DOHH2 (cell line): ENCODE measurements around the gene IL11.
"Not testable (repeated sequence)": the region's sequence is repeated elsewhere in the genome, so short reads cannot be mapped to it uniquely, and the experiment has no call there.

Experiments used
- H3F3A ChIP-seq: fragments of 200-600 bp; sonication (generic), shearing (Covaris generic); 2 replicates; pipeline ENCODE4 v1.6.0; 2016; ENCODE audit warnings: antibody characterized with exemption, mild to moderate bottlenecking; ENCODE audit not compliant: control insufficient read depth, insufficient read depth
- H3K27ac ChIP-seq: fragments of 200-600 bp; sonication (generic); 2 replicates; pipeline ENCODE4 v1.5.1; 2014; ENCODE audit warnings: low read depth, mild to moderate bottlenecking, low read length, moderate library complexity
- H3K27me3 ChIP-seq: fragments of 200-600 bp; sonication (generic); 2 replicates; pipeline ENCODE4 v1.6.1; 2014; ENCODE audit warnings: mild to moderate bottlenecking, low read length, mixed read lengths; ENCODE audit not compliant: control insufficient read depth
- H3K36me3 ChIP-seq: fragments of 200-600 bp; sonication (generic); 2 replicates; pipeline ENCODE4 v1.6.1; 2014; ENCODE audit warnings: mild to moderate bottlenecking, low read length, moderate library complexity, mixed read lengths; ENCODE audit not compliant: control insufficient read depth
- H3K4me1 ChIP-seq: fragments of 200-600 bp; sonication (generic); 2 replicates; pipeline ENCODE4 v1.6.1; 2014; ENCODE audit warnings: mild to moderate bottlenecking, low read length, mixed read lengths; ENCODE audit not compliant: control insufficient read depth
- H3K4me2 ChIP-seq: fragments of 200-600 bp; sonication (generic); 2 replicates; pipeline ENCODE4 v1.6.0; 2014; ENCODE audit warnings: mild to moderate bottlenecking, low read length, moderate library complexity
- H3K4me3 ChIP-seq: fragments of 200-600 bp; sonication (generic); 2 replicates; pipeline ENCODE4 v1.5.1; 2014; ENCODE audit warnings: mild to moderate bottlenecking, low read length, mixed read lengths
- H3K79me2 ChIP-seq: fragments of 200-600 bp; sonication (generic); 2 replicates; pipeline ENCODE4 v1.6.1; 2014; ENCODE audit warnings: mild to moderate bottlenecking, low read length, mixed read lengths; ENCODE audit not compliant: control insufficient read depth
- H3K9me2 ChIP-seq: fragments of 200-600 bp; sonication (generic); replicated peaks from 2 replicates; pipeline ENCODE4 v1.6.1; 2014; ENCODE audit warnings: mild to moderate bottlenecking, low read length, mixed read lengths; ENCODE audit not compliant: control insufficient read depth
- H3K9me3 ChIP-seq: fragments of 200-600 bp; sonication (generic); 2 replicates; pipeline ENCODE4 v1.6.1; 2014; ENCODE audit warnings: antibody characterized with exemption, low read length, mixed read lengths; ENCODE audit not compliant: control insufficient read depth, insufficient read depth
- H4K20me1 ChIP-seq: fragments of 200-600 bp; sonication (generic); 2 replicates; pipeline ENCODE4 v1.6.0; 2014; ENCODE audit warnings: low read depth, mild to moderate bottlenecking, antibody characterized with exemption, low read length, moderate library complexity; ENCODE audit not compliant: control insufficient read depth, insufficient read depth
- CTCF ChIP-seq: fragments of 200-600 bp; sonication (generic); IDR thresholded peaks from one replicate; pipeline ENCODE4 v1.5.1; 2014; ENCODE audit warnings: antibody characterized with exemption, mild to moderate bottlenecking, low read depth, low read length; ENCODE audit not compliant: poor library complexity, severe bottlenecking
- EZH2phosphoT487 ChIP-seq: fragments of 200-600 bp; sonication (generic); IDR thresholded peaks from 2 replicates; pipeline ENCODE4 v1.6.1; 2017; ENCODE audit warnings: borderline replicate concordance, mild to moderate bottlenecking, antibody characterized with exemption, low read length, moderate library complexity, mixed read lengths

The IL11 gene

GRCh38 chr19:55407800-55408532 lies 37.7 kb upstream of the IL11 start:
- TF ChIP-seq CTCF (no peak), EZH2phosphoT487 (no peak)
- Histone ChIP-seq H3K79me2 (peaks cover 37% of the 10 kb centered on the region), H3K27ac (peak overlapping the region; percentile 97), H3F3A (peaks cover 26% of the 10 kb centered on the region), H3K9me2 (no peaks in the 10 kb centered on the region), H3K4me3 (peak overlapping the region; percentile 89), H3K9me3 (peaks cover 6% of the 10 kb centered on the region), H3K4me1 (peaks cover 25% of the 10 kb centered on the region), H3K4me2 (peak overlapping the region; percentile 96), H3K27me3 (no peaks in the 10 kb centered on the region), H4K20me1 (peaks cover 26% of the 10 kb centered on the region), H3K36me3 (peaks cover 48% of the 10 kb centered on the region)

- peaks cover 31% of the 10 kb centered on the region for H3F3A ChIP-seq
- H3K4me2 ChIP-seq, result peak within 1 kb of the TSS; percentile 96
- peak within 1 kb of the TSS; percentile 97 for H3K27ac ChIP-seq
- not testable (repeated sequence) for H3K27me3 ChIP-seq, H3K9me2 ChIP-seq, H3K9me3 ChIP-seq
- H3K4me1 ChIP-seq, result peaks cover 27% of the 10 kb centered on the region
- H3K79me2 ChIP-seq, result peaks cover 41% of the 10 kb centered on the region
- H3K36me3 ChIP-seq, result peaks cover 53% of the 10 kb centered on the region
- H4K20me1 ChIP-seq, result peaks cover 29% of the 10 kb centered on the region
- H3K4me3 ChIP-seq, result peak within 1 kb of the TSS; percentile 89
Observed at GRCh38 chr19:55407550-55407799, 37.2 kb upstream of the IL11 start, which contains the start of gene UBE2S. Gene UBE2S, minus strand, starts transcription at chr19:55407788. Its CDS starts 199 bp downstream, at chr19:55407589.

GRCh38 chr19:55406826-55407549 lies 36.7 kb upstream of the IL11 start:
- H3K4me2 ChIP-seq, result peak overlapping the region; percentile 93
- peaks cover 57% of the 10 kb centered on the region for H3K36me3 ChIP-seq
- H3K4me3 ChIP-seq, result peak overlapping the region; percentile 89
- peaks cover 29% of the 10 kb centered on the region for H4K20me1 ChIP-seq
- no peaks in the 10 kb centered on the region for H3K9me2 ChIP-seq
- peaks cover 27% of the 10 kb centered on the region for H3K4me1 ChIP-seq
- H3K79me2 ChIP-seq, result peaks cover 41% of the 10 kb centered on the region
- H3F3A ChIP-seq, result peaks cover 36% of the 10 kb centered on the region
- peaks cover 6% of the 10 kb centered on the region for H3K9me3 ChIP-seq
- peak overlapping the region; percentile 97 for H3K27ac ChIP-seq
- no peaks in the 10 kb centered on the region for H3K27me3 ChIP-seq
- TF ChIP-seq EZH2phosphoT487, result no peak
- no peak for TF ChIP-seq CTCF

- Histone ChIP-seq H3K27me3 (no peaks in the 10 kb centered on the region), H3K36me3 (peaks cover 63% of the 10 kb centered on the region), H3F3A (peaks cover 40% of the 10 kb centered on the region), H3K9me2 (no peaks in the 10 kb centered on the region), H3K27ac (peak overlapping the region; percentile 97), H3K4me2 (peak overlapping the region; percentile 93), H4K20me1 (peaks cover 29% of the 10 kb centered on the region), H3K79me2 (peaks cover 41% of the 10 kb centered on the region), H3K4me1 (peaks cover 27% of the 10 kb centered on the region), H3K4me3 (peak overlapping the region; percentile 89), H3K9me3 (peaks cover 6% of the 10 kb centered on the region)
- TF ChIP-seq CTCF (no peak), EZH2phosphoT487 (no peak)
Observed at GRCh38 chr19:55406091-55406825, 36.0 kb upstream of the IL11 start.
